ENCODE data around the gene NMUR1.
A peak's percentile ranks its signal among the peaks of the same experiment; 100 is the strongest.
"Not testable (repeated sequence)": the region's sequence is repeated elsewhere in the genome, so short reads cannot be mapped to it uniquely, and the experiment has no call there.

NMUR1 gene

GRCh38 chr2:231563378-231563961 is 33.2 kb upstream of the NMUR1 start:
- no peaks in the 10 kb centered on the region for H3K9me3 Mint-ChIP-seq
- H3K36me3 Mint-ChIP-seq, result no peaks in the 10 kb centered on the region
- DNase-seq (ENCODE audit: low spot score in 2 of 2) (peak in 1 of 2 donors; percentile 55), ATAC-seq (peak; percentile 75)
- H3K4me1 Mint-ChIP-seq, result peaks cover 2% of the 10 kb centered on the region
- no peak overlapping the region for H3K27ac Mint-ChIP-seq
- H3K4me3 Mint-ChIP-seq, result no peak overlapping the region

DNA sequence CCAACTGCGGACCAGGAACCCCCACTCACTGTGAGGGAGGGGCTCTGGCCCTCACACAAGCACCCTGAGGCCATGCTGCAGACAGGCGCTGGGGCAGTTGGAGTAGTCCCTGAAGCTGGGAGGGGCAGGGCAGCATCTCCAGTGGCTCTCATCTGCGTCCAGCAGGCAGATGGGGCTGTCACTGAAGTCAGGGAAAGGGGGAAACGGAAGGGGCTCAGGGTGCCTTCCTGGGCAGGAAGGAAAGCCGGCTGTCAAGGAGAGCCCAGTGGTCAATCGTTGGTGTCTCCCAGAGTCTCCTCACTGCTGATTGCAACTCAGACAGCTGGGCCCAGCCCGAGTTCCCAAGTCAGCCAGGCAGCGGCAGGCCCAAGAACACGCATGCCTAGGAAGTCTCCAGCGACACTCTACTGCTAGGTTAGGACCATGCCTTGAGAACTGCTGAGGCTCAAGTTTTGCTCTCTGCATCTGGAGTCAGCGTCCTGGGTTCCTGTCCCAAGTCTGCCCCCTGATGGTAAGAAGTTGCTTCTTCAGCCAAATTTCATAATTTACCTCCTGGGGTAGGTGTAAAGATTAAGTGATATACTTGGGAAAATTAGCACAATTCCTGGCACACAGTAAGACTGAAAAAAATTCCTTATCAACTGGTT is 27.4 kb upstream of the NMUR1 start:
- Mint-ChIP-seq H3K9me3 (peaks cover 10% of the 10 kb centered on the region), H3K36me3 (no peaks in the 10 kb centered on the region), H3K4me3 (peak overlapping the region; percentile 38), H3K4me1 (peaks cover 34% of the 10 kb centered on the region), H3K27ac (peak overlapping the region; percentile 65)
- DNase-seq (ENCODE audit: low spot score in 2 of 2) (peak; percentile 40 to 76), ATAC-seq (peak; percentile 96)

DNA sequence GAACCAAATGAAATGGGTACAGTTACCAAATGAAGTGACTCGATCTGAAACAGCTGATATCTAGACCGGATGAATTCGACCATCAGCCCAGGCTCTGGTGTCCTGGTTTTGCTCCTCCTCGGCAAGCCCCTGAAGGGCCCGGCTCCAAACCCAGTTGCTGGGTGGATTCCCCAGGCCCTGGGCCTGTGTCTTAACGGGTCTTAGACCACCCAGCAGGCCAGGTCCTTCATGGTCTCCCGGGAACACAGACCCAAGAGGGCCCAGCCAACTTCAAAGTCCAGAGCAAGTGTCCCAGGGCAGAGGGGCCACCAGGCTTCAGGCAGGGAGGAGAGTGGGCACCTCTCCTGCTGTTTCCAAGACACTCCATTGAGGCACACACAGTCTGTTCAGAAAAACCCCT is 26.7 kb upstream of the NMUR1 start:
- Mint-ChIP-seq H3K9me3 (peaks cover 11% of the 10 kb centered on the region), H3K36me3 (no peaks in the 10 kb centered on the region), H3K4me1 (peaks cover 34% of the 10 kb centered on the region), H3K27ac (peak overlapping the region; percentile 65), H3K4me3 (peak overlapping the region; percentile 38)
- DNase-seq (ENCODE audit: low spot score in 2 of 2) (peak in 1 of 2 donors; percentile 51), ATAC-seq (no peak)

DNA sequence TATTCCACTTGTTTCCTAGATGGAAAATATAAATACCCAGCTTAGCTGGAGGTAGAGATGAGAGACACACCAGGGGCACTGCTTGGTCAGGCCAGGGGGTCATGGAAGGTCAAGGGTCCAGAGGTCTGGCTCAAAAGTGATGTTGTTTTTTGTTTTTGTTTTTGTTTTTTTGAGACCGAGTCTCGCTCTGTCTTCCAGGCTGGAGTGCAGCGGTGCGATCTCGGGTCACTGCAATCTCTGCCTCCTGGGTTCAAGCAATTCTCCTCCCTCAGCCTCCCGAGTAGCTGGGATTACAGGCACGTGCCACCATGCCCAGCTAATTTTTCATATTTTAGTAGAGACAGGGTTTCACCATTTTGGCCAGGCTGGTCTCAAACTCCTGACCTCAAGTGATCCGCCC is 26.3 kb upstream of the NMUR1 start:
- peak overlapping the region; percentile 38 for H3K4me3 Mint-ChIP-seq
- H3K9me3 Mint-ChIP-seq, result peaks cover 11% of the 10 kb centered on the region
- H3K27ac Mint-ChIP-seq; H3K36me3 Mint-ChIP-seq; ATAC-seq; DNase-seq (ENCODE audit: low spot score in 2 of 2): not testable (repeated sequence)
- H3K4me1 Mint-ChIP-seq, result peaks cover 34% of the 10 kb centered on the region

DNA sequence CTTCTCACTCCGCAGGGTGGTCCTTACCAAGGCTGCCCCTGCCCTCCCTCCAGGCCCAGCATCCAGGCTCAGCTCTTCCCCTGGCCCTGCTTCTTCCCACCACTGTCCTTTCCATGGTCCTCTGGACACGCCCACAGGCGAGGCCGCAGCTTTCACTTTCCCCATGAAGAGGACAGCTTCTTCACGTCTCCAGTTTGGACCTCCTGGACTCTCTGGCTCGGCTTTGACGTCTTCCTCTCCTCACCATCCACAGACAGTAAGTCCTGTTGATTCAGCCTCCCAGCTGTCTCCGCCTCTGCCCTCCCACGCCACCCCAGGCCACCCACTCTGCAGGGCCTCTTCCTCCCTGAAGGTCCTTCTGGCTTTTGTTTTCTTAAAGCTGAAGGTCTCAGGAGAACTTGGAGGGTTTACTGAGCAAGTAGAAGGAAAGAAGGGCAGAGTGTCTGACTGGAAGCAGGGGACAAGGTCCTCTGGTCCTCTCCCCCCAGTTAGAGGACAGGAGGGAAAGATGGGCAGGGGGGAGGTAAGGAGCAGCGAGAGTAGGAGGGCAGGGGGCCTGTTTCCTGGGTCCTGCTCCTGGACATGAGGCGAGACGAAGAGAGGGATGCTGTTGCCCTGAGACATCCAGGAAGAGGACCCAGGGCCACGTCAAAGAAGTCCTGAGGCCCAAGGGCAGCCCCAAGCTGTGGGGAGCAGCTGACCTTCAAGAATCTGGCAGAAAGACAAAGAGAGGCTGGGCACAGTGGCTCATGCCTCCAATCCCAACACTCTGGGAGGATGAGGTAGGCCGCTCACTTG is 24.7 kb upstream of the NMUR1 start:
- H3K9me3 Mint-ChIP-seq, result peaks cover 11% of the 10 kb centered on the region
- peak in 1 of 2 donors; percentile 57 for DNase-seq (ENCODE audit: low spot score in 2 of 2)
- peaks cover 37% of the 10 kb centered on the region for H3K4me1 Mint-ChIP-seq
- H3K4me3 Mint-ChIP-seq, result peak overlapping the region; percentile 85
- H3K27ac Mint-ChIP-seq, result peak overlapping the region; percentile 98
- H3K36me3 Mint-ChIP-seq, result no peaks in the 10 kb centered on the region
- ATAC-seq, result peak; percentile 48

DNA sequence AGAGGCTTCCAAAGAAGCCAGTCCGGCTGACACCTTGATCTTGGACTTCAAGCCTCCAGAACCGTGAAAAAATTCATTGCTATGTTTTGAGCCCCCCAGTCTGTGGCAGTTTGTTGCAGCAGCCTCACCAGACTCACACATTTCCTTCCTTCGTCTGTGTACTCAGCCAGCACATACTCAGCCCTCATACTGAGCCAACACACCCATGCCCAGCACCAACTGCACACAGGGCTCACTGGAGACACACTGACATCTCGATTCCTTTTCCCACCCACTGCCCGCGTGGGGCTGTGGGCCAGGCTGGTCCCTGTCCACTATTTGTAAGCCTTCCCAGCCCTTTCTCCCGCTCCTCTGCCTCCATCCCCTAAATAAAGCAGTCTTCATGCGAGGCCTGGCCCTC is 24.1 kb upstream of the NMUR1 start:
- peaks cover 1% of the 10 kb centered on the region for H3K36me3 Mint-ChIP-seq
- peaks cover 42% of the 10 kb centered on the region for H3K4me1 Mint-ChIP-seq
- H3K9me3 Mint-ChIP-seq, result peaks cover 11% of the 10 kb centered on the region
- H3K27ac Mint-ChIP-seq, result peak overlapping the region; percentile 98
- peak overlapping the region; percentile 85 for H3K4me3 Mint-ChIP-seq
- no peak for DNase-seq (ENCODE audit: low spot score in 2 of 2)
- ATAC-seq, result peak; percentile 58

GRCh38 chr2:231552752-231553151 is 22.5 kb upstream of the NMUR1 start:
- peaks cover 8% of the 10 kb centered on the region for H3K36me3 Mint-ChIP-seq
- no peak overlapping the region for H3K27ac Mint-ChIP-seq
- peaks cover 50% of the 10 kb centered on the region for H3K4me1 Mint-ChIP-seq
- peaks cover 11% of the 10 kb centered on the region for H3K9me3 Mint-ChIP-seq
- ATAC-seq (no peak), DNase-seq (ENCODE audit: low spot score in 2 of 2) (no peak)
- H3K4me3 Mint-ChIP-seq, result no peak overlapping the region

DNA sequence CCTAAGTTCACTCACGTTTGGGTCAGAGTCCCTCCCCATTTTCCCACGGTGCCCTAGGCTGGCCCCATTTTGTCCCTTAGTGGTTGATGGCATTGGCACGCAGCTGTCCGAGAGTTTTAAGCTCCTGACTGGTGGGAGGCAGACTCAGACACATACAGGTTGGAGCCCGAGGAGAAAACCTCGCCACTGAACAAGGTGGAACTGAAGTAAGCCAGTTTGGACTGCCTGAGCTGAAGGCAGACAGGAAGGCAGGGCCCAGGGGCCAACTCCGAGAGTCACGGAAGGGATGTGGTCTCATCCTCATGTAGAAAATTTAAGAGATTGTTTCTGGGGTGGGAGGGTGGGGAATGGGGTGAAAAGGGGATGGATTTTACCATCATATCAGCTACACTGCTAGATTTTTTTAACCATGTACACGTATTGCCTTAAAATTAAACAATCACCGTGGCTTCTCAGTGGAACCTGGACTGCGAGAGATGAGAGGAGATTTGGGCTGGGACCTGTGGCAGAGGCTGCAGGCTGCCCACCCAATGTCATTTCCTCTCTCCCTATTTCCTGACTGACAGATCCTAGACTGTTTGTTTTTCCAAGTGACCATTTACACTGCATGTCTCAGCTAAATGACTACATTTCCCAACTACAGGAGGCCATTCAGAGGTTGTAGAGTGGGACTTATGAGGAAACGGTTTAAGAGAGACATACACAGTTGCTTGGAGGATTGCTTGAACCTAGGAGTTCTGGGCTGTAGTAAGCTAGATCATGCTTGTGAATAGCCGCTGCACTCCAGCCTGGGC is 19.4 kb upstream of the NMUR1 start:
- peaks cover 18% of the 10 kb centered on the region for H3K36me3 Mint-ChIP-seq
- ATAC-seq, result no peak
- peak overlapping the region; percentile 55 for H3K27ac Mint-ChIP-seq
- H3K4me1 Mint-ChIP-seq, result peaks cover 51% of the 10 kb centered on the region
- peaks cover 13% of the 10 kb centered on the region for H3K9me3 Mint-ChIP-seq
- no peak for DNase-seq (ENCODE audit: low spot score in 2 of 2)
- no peak overlapping the region for H3K4me3 Mint-ChIP-seq

DNA sequence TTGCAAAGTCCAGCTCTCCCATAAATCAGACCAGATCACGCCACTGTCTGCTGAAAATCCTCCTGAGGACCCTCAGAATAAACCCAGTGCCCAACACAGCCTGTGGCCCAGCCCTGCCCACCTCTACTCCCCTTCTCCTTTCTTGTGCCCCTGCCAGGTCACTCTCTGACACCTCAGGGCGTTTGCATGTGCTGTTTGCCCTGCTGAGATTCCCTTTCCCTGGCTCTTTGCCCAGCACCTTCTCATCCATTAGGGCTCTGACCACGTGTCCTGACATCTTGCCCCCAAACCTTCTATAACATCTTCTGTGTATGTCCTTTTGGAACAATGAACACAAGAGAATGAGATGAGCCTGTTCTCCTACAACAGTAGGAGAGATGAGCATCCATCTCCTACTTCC is 18.5 kb upstream of the NMUR1 start:
- DNase-seq (ENCODE audit: low spot score in 2 of 2), result no peak
- peaks cover 43% of the 10 kb centered on the region for H3K4me1 Mint-ChIP-seq
- no peak overlapping the region for H3K4me3 Mint-ChIP-seq
- peaks cover 13% of the 10 kb centered on the region for H3K9me3 Mint-ChIP-seq
- ATAC-seq, result no peak
- peak overlapping the region; percentile 51 for H3K27ac Mint-ChIP-seq
- peaks cover 18% of the 10 kb centered on the region for H3K36me3 Mint-ChIP-seq

- Mint-ChIP-seq H3K4me3 (no peak overlapping the region), H3K9me3 (peaks cover 3% of the 10 kb centered on the region), H3K36me3 (peaks cover 18% of the 10 kb centered on the region), H3K4me1 (peaks cover 40% of the 10 kb centered on the region), H3K27ac (no peak overlapping the region)
- DNase-seq (ENCODE audit: low spot score in 2 of 2), result no peak
- no peak for ATAC-seq
Observed at GRCh38 chr2:231547315-231548110, 17.3 kb upstream of the NMUR1 start.

DNA sequence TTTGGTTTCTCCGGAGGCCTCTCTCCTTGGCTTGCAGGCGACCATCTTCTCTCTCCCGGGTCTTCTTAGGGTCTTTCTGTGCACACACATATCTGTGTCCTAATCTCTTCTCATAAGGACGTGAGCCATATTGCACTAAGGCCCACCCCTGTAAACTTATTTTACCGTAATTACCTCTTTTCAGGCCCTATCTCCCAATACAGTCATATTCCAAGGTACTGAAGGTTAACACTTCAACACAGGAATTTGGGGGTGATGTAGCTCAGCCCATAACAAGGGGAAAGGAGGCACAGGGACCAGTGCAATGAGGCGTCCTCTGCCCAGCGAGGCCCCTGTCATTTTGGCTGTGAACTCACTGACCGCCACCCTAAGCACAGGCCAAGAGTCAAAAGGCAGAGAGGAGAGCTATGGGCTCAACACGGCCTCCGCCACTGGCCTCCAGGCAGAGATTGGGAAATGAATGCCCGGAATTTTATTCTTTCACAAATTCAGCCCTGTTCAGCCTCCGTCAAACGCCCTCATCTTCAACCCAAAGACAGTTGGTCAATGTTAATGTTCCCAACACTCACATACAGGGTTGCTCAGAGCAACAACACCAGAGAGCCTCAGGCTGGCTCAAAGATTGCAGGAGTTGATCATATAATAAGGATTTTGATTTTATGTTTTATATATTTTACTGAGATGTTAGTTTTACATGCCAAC is 15.9 kb upstream of the NMUR1 start:
- H3K27ac Mint-ChIP-seq, result peak overlapping the region; percentile 94
- ATAC-seq, result no peak
- H3K4me1 Mint-ChIP-seq, result peaks cover 52% of the 10 kb centered on the region
- peaks cover 18% of the 10 kb centered on the region for H3K36me3 Mint-ChIP-seq
- peaks cover 5% of the 10 kb centered on the region for H3K9me3 Mint-ChIP-seq
- peak overlapping the region; percentile 78 for H3K4me3 Mint-ChIP-seq
- no peak for DNase-seq (ENCODE audit: low spot score in 2 of 2)

- peaks cover 55% of the 10 kb centered on the region for H3K4me1 Mint-ChIP-seq
Observed at GRCh38 chr2:231545105-231545902, 15.1 kb upstream of the NMUR1 start.

DNA sequence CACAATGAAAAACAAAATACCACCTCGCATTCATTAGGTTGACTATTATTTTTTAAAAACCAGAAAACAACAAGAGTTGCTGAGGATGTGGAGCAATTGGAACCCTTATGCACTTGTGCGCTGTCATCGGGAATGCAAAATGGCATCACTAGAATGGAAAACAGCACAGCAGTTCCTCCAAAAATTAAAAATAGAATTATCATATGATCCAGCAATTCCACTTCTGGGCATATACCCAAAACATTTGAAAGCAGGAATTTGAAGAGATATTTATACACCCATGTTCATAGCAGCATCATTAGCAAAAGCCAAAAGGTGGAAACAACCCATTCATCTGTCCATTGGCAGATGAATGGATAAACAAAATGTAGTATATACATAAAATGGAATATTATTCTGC is 11.9 kb upstream of the NMUR1 start:
- Mint-ChIP-seq H3K4me1 (peaks cover 36% of the 10 kb centered on the region), H3K36me3 (peaks cover 9% of the 10 kb centered on the region), H3K4me3 (no peak overlapping the region), H3K9me3 (peaks cover 5% of the 10 kb centered on the region), H3K27ac (no peak overlapping the region)
- ATAC-seq (no peak), DNase-seq (ENCODE audit: low spot score in 2 of 2) (no peak)

More at GRCh38 chr2:231545105-231545902, 15.1 kb upstream of the NMUR1 start:
- Mint-ChIP-seq H3K36me3 (peaks cover 18% of the 10 kb centered on the region), H3K27ac (peak overlapping the region; percentile 94), H3K9me3 (peaks cover 5% of the 10 kb centered on the region), H3K4me3 (peak overlapping the region; percentile 78)
- ATAC-seq (peak; percentile 99), DNase-seq (ENCODE audit: low spot score in 2 of 2) (peak; percentile 62 to 86)

Data from stimulated activated effector memory CD8-positive, alpha-beta T cell treated with anti-CD3 and anti-CD28 coated beads, Interleukin-12 subunit alpha, Interleukin-12 subunit beta, amount 100 ng/mL, for 72 hours (primary cell).